ENCODE data around the gene TRAPPC5.

The TRAPPC5 gene

DNA sequence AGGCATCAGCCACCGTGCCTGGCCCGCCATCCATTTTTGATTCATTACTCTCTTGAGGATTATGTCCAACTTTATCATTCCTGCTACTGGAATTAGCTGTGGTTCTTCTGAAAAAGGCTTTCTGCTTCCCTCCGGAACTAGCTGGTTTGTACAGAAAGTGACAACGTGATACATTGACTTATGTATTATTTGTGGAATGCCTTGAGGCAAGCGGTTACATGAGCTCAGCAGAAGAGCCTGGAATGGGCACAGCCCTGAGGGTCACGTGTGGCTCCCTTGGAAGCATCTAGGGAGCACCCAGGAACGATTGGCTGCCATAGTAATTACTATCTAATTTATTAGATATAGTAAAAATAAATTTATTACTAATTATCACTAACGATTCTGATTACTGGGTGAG is 26.2 kb upstream of the TRAPPC5 start:
- TF ChIP-seq, protein P1, sequence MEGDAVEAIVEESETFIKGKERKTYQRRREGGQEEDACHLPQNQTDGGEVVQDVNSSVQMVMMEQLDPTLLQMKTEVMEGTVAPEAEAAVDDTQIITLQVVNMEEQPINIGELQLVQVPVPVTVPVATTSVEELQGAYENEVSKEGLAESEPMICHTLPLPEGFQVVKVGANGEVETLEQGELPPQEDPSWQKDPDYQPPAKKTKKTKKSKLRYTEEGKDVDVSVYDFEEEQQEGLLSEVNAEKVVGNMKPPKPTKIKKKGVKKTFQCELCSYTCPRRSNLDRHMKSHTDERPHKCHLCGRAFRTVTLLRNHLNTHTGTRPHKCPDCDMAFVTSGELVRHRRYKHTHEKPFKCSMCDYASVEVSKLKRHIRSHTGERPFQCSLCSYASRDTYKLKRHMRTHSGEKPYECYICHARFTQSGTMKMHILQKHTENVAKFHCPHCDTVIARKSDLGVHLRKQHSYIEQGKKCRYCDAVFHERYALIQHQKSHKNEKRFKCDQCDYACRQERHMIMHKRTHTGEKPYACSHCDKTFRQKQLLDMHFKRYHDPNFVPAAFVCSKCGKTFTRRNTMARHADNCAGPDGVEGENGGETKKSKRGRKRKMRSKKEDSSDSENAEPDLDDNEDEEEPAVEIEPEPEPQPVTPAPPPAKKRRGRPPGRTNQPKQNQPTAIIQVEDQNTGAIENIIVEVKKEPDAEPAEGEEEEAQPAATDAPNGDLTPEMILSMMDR (IDR thresholded peaks at IDR 0.05; ENCODE audit: low read depth, low read length) = no peak
- no peak for TF ChIP-seq EZH2phosphoT487 (IDR thresholded peaks at IDR 0.05; ENCODE audit: low read depth)
- H3K79me2 ChIP-seq (ENCODE audit: low read length) = no peaks in the 10 kb centered on the region
- H3K9ac ChIP-seq (ENCODE audit: low read length) = no peak overlapping the region
- no peak overlapping the region for H3K27ac ChIP-seq (ENCODE audit: low read length)
- H4K20me1 ChIP-seq (ENCODE audit: insufficient read depth, low read length) = no peaks in the 10 kb centered on the region
- no peak overlapping the region for H2AFZ ChIP-seq (ENCODE audit: low read depth, low read length)
- peaks cover 10% of the 10 kb centered on the region for H3K27me3 ChIP-seq (ENCODE audit: low read depth, low read length)
- no peaks in the 10 kb centered on the region for H3K9me3 ChIP-seq (ENCODE audit: insufficient read depth, low read length)
- no peak overlapping the region for H3K4me2 ChIP-seq (ENCODE audit: low read length)
- H3K4me3 ChIP-seq (ENCODE audit: low read length) = no peak overlapping the region
- no peaks in the 10 kb centered on the region for H3K36me3 ChIP-seq (replicated peaks; ENCODE audit: low read depth, low read length)
- peaks cover 2% of the 10 kb centered on the region; the same call in 1 of the 2 replicates for H3K4me1 ChIP-seq (ENCODE audit: low read length)

DNA sequence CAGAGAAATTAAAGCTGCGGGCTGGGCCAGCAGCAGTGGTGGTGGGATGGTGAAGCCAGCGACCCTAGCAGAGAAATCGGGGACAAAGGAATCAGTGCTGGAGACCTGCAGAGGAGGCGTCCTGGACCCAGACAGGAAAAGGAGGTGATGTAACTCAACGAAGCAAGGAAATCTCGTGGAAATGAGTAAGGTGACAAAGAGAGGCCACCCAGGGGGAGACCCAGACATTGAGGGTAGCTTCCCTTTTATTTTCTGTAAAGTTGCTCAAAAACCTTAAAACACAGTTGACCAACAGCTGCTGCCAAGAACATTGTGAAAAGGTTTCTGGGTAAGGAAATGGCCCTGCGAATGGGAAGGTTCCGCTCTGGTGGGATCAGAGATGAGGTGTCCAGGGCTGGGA is 25.1 kb upstream of the TRAPPC5 start:
- Histone ChIP-seq H3K4me2 (ENCODE audit: low read length) (no peak overlapping the region), H3K4me3 (ENCODE audit: low read length) (no peak overlapping the region), H3K9ac (ENCODE audit: low read length) (no peak overlapping the region), H3K79me2 (ENCODE audit: low read length) (no peaks in the 10 kb centered on the region), H2AFZ (ENCODE audit: low read depth, low read length) (no peak overlapping the region), H3K36me3 (replicated peaks; ENCODE audit: low read depth, low read length) (no peaks in the 10 kb centered on the region), H3K27me3 (ENCODE audit: low read depth, low read length) (peaks cover 10% of the 10 kb centered on the region), H4K20me1 (ENCODE audit: insufficient read depth, low read length) (no peaks in the 10 kb centered on the region), H3K27ac (ENCODE audit: low read length) (no peak overlapping the region), H3K4me1 (ENCODE audit: low read length) (peaks cover 2% of the 10 kb centered on the region; the same call in 1 of the 2 replicates), H3K9me3 (ENCODE audit: insufficient read depth, low read length) (no peaks in the 10 kb centered on the region)
- TF ChIP-seq, protein P1 (IDR thresholded peaks at IDR 0.05; ENCODE audit: low read depth, low read length) = no peak
- TF ChIP-seq EZH2phosphoT487 (IDR thresholded peaks at IDR 0.05; ENCODE audit: low read depth) = no peak

GRCh38 chr19:7657131-7657751 is 23.4 kb upstream of the TRAPPC5 start:
- H2AFZ ChIP-seq (ENCODE audit: low read depth, low read length) = no peak overlapping the region
- peaks cover 2% of the 10 kb centered on the region; the same call in 1 of the 2 replicates for H3K4me1 ChIP-seq (ENCODE audit: low read length)
- H3K4me2 ChIP-seq (ENCODE audit: low read length) = no peak overlapping the region
- TF ChIP-seq, protein P1 (IDR thresholded peaks at IDR 0.05; ENCODE audit: low read depth, low read length) = no peak
- TF ChIP-seq EZH2phosphoT487 (IDR thresholded peaks at IDR 0.05; ENCODE audit: low read depth) = no peak
- no peaks in the 10 kb centered on the region for H3K36me3 ChIP-seq (replicated peaks; ENCODE audit: low read depth, low read length)
- H4K20me1 ChIP-seq (ENCODE audit: insufficient read depth, low read length) = no peaks in the 10 kb centered on the region
- H3K27ac ChIP-seq (ENCODE audit: low read length) = no peak overlapping the region
- H3K4me3 ChIP-seq (ENCODE audit: low read length) = no peak overlapping the region
- no peak overlapping the region for H3K9ac ChIP-seq (ENCODE audit: low read length)
- no peaks in the 10 kb centered on the region for H3K9me3 ChIP-seq (ENCODE audit: insufficient read depth, low read length)
- peaks cover 7% of the 10 kb centered on the region for H3K27me3 ChIP-seq (ENCODE audit: low read depth, low read length)
- H3K79me2 ChIP-seq (ENCODE audit: low read length) = no peaks in the 10 kb centered on the region

- H3K27ac ChIP-seq (ENCODE audit: low read length) = no peak overlapping the region
- H3K4me3 ChIP-seq (ENCODE audit: low read length) = peak overlapping the region; percentile 36
- H4K20me1 ChIP-seq (ENCODE audit: insufficient read depth, low read length) = no peaks in the 10 kb centered on the region
- TF ChIP-seq EZH2phosphoT487 (IDR thresholded peaks at IDR 0.05; ENCODE audit: low read depth) = no peak
- TF ChIP-seq, protein P1 (IDR thresholded peaks at IDR 0.05; ENCODE audit: low read depth, low read length) = no peak
- no peak overlapping the region for H3K9ac ChIP-seq (ENCODE audit: low read length)
- no peaks in the 10 kb centered on the region for H3K36me3 ChIP-seq (replicated peaks; ENCODE audit: low read depth, low read length)
- peak overlapping the region; percentile 41 for H3K4me2 ChIP-seq (ENCODE audit: low read length)
- no peaks in the 10 kb centered on the region for H3K79me2 ChIP-seq (ENCODE audit: low read length)
- H2AFZ ChIP-seq (ENCODE audit: low read depth, low read length) = peak overlapping the region; percentile 27; the same call in 1 of the 2 replicates
- peaks cover 7% of the 10 kb centered on the region for H3K27me3 ChIP-seq (ENCODE audit: low read depth, low read length)
- no peaks in the 10 kb centered on the region for H3K9me3 ChIP-seq (ENCODE audit: insufficient read depth, low read length)
- no peaks in the 10 kb centered on the region; the same call in 1 of the 2 replicates for H3K4me1 ChIP-seq (ENCODE audit: low read length)
Observed at GRCh38 chr19:7658219-7658686, 22.4 kb upstream of the TRAPPC5 start.

All from OCI-LY3 (cell line).